HEK293 (cell line): Measurements from ENCODE around the gene SUCNR1.

Experiments used
- CTCF ChIA-PET: fragments of 350-600 bp; formaldehyde crosslinking; extraction: SDS; loops from one replicate; lab custom pipeline; 2021; ENCODE audit warnings: antibody characterized with exemption; lab: Yijun Ruan, JAX
- POLR2A ChIA-PET: fragments of 300-600 bp; formaldehyde crosslinking; extraction: SDS; loops from one replicate; lab custom pipeline; 2020; ENCODE audit warnings: antibody characterized with exemption, inconsistent platforms; lab: Yijun Ruan, JAX
- H3K27ac ChIP-seq: fragments of 200-500 bp; sonication (Bioruptor generic); 2 replicates; pipeline ENCODE4 v1.5.1; 2014; ENCODE audit warnings: low read depth, low read length, control low read depth, inconsistent platforms; ENCODE audit errors: extremely low read depth
- H3K36me3 ChIP-seq, 2 experiments: fragments of 200-500 bp in 1 of 2; sonication (Bioruptor generic) in 1 of 2; 1 replicate in 1 of 2; 2 replicates in 1 of 2; pipeline ENCODE4 v1.5.1; 2014 to 2017; ENCODE audit warnings: inconsistent platforms in 2 of 2, low read length in 2 of 2; ENCODE audit not compliant: control insufficient read depth in 2 of 2, insufficient read depth in 1 of 2
- H3K4me1 ChIP-seq: fragments of 200-500 bp; sonication (Bioruptor generic); 2 replicates; pipeline ENCODE4 v1.5.1; 2014; ENCODE audit warnings: mild to moderate bottlenecking, low read length, inconsistent platforms; ENCODE audit not compliant: control insufficient read depth, insufficient read depth
- H3K4me3 ChIP-seq: 2 replicates; pipeline ENCODE4 v1.5.1; 2011; ENCODE audit warnings: low read depth, mild to moderate bottlenecking, control low read depth, low read length, moderate library complexity
- H3K9me3 ChIP-seq: fragments of 200-500 bp; sonication (Bioruptor generic); 2 replicates; pipeline ENCODE4 v1.5.1; 2014; ENCODE audit warnings: low read depth, low read length, inconsistent platforms; ENCODE audit not compliant: control insufficient read depth, insufficient read depth
- GLI4 ChIP-seq: fragments of 450-650 bp; formaldehyde crosslinking; IDR thresholded peaks from 2 replicates; pipeline ENCODE4 v1.5.1; 2016; ENCODE audit warnings: missing biosample characterization, missing genetic modification characterization
- HOXD13 ChIP-seq: sonication (generic); formaldehyde crosslinking; IDR thresholded peaks from 2 replicates; pipeline ENCODE4 v1.8.0; 2022; ENCODE audit warnings: missing genetic modification reagents, borderline replicate concordance
- SALL2 ChIP-seq: fragments of 450-650 bp; formaldehyde crosslinking; IDR thresholded peaks from 2 replicates; pipeline ENCODE4 v1.5.0; 2017; ENCODE audit warnings: missing biosample characterization, mild to moderate bottlenecking, missing genetic modification characterization, borderline replicate concordance
- WT1 ChIP-seq: fragments of 450-650 bp; formaldehyde crosslinking; IDR thresholded peaks from 2 replicates; pipeline ENCODE4 v1.5.1; 2016; ENCODE audit warnings: missing biosample characterization, missing genetic modification characterization
- YY2 ChIP-seq: fragments of 450-650 bp; formaldehyde crosslinking; IDR thresholded peaks from 2 replicates; pipeline ENCODE4 v1.5.1; 2016; ENCODE audit warnings: missing biosample characterization, missing genetic modification characterization
- ZBTB48 ChIP-seq: fragments of 450-650 bp; formaldehyde crosslinking; IDR thresholded peaks from 2 replicates; pipeline ENCODE4 v1.5.1; 2016; ENCODE audit warnings: missing biosample characterization, missing genetic modification characterization
- ZNF112 ChIP-seq: fragments of 450-650 bp; formaldehyde crosslinking; IDR thresholded peaks from 2 replicates; pipeline ENCODE4 v1.5.0; 2017; ENCODE audit warnings: missing biosample characterization, missing genetic modification characterization
- ZNF202 ChIP-seq: fragments of 450-650 bp; formaldehyde crosslinking; IDR thresholded peaks from 2 replicates; pipeline ENCODE4 v1.5.1; 2016; ENCODE audit warnings: missing biosample characterization, missing genetic modification characterization, borderline replicate concordance
- ZNF274 ChIP-seq, 2 experiments: fragments of 200-500 bp in 1 of 2; fragments of 450-650 bp in 1 of 2; sonication (Bioruptor generic) in 1 of 2; formaldehyde crosslinking in 1 of 2; IDR thresholded peaks; 2 replicates each; pipeline versions ENCODE4 v1.5.1 to v1.6.1; 2014 to 2016; ENCODE audit warnings: borderline replicate concordance in 1 of 2, inconsistent platforms in 1 of 2, low read length in 1 of 2, missing biosample characterization in 1 of 2, missing genetic modification characterization in 1 of 2
- ZNF341 ChIP-seq: fragments of 450-650 bp; formaldehyde crosslinking; IDR thresholded peaks from 2 replicates; pipeline ENCODE4; 2016; ENCODE audit warnings: low read depth, missing biosample characterization, missing genetic modification characterization
- ZNF433 ChIP-seq: fragments of 450-650 bp; formaldehyde crosslinking; IDR thresholded peaks from 2 replicates; pipeline ENCODE4 v1.5.1; 2016; ENCODE audit warnings: missing biosample characterization, missing genetic modification characterization, low read depth
- ZNF629 ChIP-seq: fragments of 450-650 bp; formaldehyde crosslinking; IDR thresholded peaks from 2 replicates; pipeline ENCODE4 v1.5.1; 2017; ENCODE audit warnings: missing biosample characterization, missing genetic modification characterization
- ZNF654 ChIP-seq: fragments of 450-650 bp; formaldehyde crosslinking; IDR thresholded peaks from 2 replicates; pipeline ENCODE4 v1.5.1; 2016; ENCODE audit warnings: low read depth, missing biosample characterization, missing genetic modification characterization
- TF ChIP-seq, protein P1 (sequence below): fragments of 450-650 bp; formaldehyde crosslinking; IDR thresholded peaks from 2 replicates; pipeline ENCODE4 v1.5.1; 2016; ENCODE audit warnings: missing biosample characterization, missing genetic modification characterization, low read depth
- TF ChIP-seq, protein P2 (sequence below): fragments of 450-650 bp; formaldehyde crosslinking; conservative IDR thresholded peaks from 2 replicates; pipeline ENCODE4 v1.5.1; 2016; ENCODE audit warnings: low read depth, missing biosample characterization, missing genetic modification characterization
- TF ChIP-seq, protein P3 (sequence below): fragments of 450-650 bp; formaldehyde crosslinking; IDR thresholded peaks from 2 replicates; pipeline ENCODE4 v1.5.1; 2016; ENCODE audit warnings: missing biosample characterization, missing genetic modification characterization
- TF ChIP-seq, protein P4 (sequence below): sonication (generic); formaldehyde crosslinking; IDR thresholded peaks from 2 replicates; pipeline ENCODE4 v1.8.1; 2022; ENCODE audit warnings: mild to moderate bottlenecking, moderate library complexity, missing genetic modification reagents

The SUCNR1 gene

DNA sequence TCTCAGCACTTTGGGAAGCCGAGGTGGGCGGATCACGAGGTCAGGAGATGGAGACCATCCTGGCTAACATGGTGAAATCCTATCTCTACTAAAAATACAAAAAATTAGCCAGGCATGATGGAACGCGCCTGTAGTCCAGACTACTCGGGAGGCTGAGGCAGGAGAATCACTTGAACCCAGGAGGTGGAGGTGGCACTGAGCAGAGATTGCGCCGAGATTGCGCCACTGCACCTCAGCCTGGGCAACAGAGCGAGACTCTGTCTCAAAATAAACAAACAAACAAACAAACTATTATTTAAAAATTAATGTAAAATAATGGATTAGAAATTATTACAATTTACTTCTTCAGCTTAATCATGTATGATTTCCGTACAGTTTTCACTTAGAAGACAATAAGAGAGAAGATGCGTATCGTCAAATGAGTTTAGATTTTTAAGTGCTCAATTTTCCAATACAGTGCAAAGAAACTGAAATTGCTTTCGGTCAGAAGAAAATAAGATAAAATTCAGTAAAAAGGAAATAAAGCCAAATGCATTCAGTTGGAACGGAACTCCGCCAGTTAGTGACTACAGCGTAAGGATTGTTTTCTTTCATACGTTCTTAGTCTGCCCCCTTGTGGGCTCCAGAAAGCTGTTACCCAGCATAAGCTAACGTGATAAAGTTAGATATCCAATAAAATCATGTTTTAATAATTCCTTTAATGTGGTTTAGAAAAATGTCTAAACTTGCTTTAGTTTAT, 34.7 kb upstream of the SUCNR1 start:
- POLR2A ChIA-PET: no interaction called here
- no peak overlapping the region for H3K4me3 ChIP-seq

DNA sequence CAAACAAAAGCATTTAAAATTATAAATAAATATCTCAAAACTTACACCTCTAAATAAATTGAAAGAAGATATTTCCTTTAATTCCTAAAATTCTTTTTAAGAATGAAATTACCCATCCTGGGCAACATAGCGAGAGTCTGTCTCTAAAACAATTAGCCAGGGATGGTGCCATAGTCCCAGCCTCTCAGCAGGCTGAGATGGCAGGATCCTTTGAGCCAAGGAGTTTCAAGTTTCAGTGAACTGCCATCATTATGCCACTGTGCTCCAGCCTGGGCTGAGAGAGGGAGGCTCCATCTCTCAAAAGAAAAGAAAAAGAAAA, 34.2 kb upstream of the SUCNR1 start:
- no peak for TF ChIP-seq ZNF433
- TF ChIP-seq ZNF341: no peak
- TF ChIP-seq, protein P1, sequence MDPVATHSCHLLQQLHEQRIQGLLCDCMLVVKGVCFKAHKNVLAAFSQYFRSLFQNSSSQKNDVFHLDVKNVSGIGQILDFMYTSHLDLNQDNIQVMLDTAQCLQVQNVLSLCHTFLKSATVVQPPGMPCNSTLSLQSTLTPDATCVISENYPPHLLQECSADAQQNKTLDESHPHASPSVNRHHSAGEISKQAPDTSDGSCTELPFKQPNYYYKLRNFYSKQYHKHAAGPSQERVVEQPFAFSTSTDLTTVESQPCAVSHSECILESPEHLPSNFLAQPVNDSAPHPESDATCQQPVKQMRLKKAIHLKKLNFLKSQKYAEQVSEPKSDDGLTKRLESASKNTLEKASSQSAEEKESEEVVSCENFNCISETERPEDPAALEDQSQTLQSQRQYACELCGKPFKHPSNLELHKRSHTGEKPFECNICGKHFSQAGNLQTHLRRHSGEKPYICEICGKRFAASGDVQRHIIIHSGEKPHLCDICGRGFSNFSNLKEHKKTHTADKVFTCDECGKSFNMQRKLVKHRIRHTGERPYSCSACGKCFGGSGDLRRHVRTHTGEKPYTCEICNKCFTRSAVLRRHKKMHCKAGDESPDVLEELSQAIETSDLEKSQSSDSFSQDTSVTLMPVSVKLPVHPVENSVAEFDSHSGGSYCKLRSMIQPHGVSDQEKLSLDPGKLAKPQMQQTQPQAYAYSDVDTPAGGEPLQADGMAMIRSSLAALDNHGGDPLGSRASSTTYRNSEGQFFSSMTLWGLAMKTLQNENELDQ (tag by site-specific recombination): no peak
- TF ChIP-seq, protein P2, sequence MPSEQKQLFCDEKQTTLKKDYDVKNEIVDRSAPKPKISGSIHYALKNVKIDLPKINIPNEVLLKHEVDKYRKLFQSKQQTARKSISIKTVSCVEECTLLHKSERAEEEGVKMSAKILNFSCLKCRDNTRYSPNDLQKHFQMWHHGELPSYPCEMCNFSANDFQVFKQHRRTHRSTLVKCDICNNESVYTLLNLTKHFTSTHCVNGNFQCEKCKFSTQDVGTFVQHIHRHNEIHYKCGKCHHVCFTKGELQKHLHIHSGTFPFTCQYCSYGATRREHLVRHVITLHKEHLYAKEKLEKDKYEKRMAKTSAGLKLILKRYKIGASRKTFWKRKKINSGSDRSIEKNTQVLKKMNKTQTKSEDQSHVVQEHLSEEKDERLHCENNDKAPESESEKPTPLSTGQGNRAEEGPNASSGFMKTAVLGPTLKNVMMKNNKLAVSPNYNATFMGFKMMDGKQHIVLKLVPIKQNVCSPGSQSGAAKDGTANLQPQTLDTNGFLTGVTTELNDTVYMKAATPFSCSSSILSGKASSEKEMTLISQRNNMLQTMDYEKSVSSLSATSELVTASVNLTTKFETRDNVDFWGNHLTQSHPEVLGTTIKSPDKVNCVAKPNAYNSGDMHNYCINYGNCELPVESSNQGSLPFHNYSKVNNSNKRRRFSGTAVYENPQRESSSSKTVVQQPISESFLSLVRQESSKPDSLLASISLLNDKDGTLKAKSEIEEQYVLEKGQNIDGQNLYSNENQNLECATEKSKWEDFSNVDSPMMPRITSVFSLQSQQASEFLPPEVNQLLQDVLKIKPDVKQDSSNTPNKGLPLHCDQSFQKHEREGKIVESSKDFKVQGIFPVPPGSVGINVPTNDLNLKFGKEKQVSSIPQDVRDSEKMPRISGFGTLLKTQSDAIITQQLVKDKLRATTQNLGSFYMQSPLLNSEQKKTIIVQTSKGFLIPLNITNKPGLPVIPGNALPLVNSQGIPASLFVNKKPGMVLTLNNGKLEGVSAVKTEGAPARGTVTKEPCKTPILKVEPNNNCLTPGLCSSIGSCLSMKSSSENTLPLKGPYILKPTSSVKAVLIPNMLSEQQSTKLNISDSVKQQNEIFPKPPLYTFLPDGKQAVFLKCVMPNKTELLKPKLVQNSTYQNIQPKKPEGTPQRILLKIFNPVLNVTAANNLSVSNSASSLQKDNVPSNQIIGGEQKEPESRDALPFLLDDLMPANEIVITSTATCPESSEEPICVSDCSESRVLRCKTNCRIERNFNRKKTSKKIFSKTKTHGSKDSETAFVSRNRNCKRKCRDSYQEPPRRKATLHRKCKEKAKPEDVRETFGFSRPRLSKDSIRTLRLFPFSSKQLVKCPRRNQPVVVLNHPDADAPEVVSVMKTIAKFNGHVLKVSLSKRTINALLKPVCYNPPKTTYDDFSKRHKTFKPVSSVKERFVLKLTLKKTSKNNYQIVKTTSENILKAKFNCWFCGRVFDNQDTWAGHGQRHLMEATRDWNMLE (tag by site-specific recombination): no peak
- no peak for TF ChIP-seq GLI4 (tag by site-specific recombination)
- no peak for TF ChIP-seq ZNF202 (tag by site-specific recombination)
- TF ChIP-seq ZBTB48 (tag by site-specific recombination): no peak
- TF ChIP-seq ZNF274 (IDR thresholded peaks at IDR 0.05; ENCODE audit: low read length): no peak
- no peak for TF ChIP-seq ZNF274 (tag by site-specific recombination; IDR thresholded peaks at IDR 0.05; ENCODE audit: borderline replicate concordance)
- no peak for TF ChIP-seq SALL2 (tag by site-specific recombination)
- no peak for TF ChIP-seq ZNF112
- H3K9me3 ChIP-seq: no peaks in the 10 kb centered on the region
- CTCF ChIA-PET: interaction anchor here (0.6 to 4.4 kb wide), 12 partner anchors 8 to 599 kb away, joined by 3 to 48 read pairs (median 3); no protein-coding TSS in a partner anchor
- H3K4me1 ChIP-seq: no peaks in the 10 kb centered on the region
- POLR2A ChIA-PET: no interaction called here
- H3K4me3 ChIP-seq: no peak overlapping the region
- no peak overlapping the region for H3K27ac ChIP-seq
- no peaks in the 10 kb centered on the region for H3K36me3 ChIP-seq

More for the DNA sequence above, 34.7 kb upstream of the SUCNR1 start:
- no peak for TF ChIP-seq HOXD13 (CRISPR knock-in tag)
- TF ChIP-seq YY2 (tag by site-specific recombination): no peak
- TF ChIP-seq WT1 (tag by site-specific recombination): no peak
- TF ChIP-seq ZNF629 (tag by site-specific recombination): no peak
- TF ChIP-seq, protein P3, sequence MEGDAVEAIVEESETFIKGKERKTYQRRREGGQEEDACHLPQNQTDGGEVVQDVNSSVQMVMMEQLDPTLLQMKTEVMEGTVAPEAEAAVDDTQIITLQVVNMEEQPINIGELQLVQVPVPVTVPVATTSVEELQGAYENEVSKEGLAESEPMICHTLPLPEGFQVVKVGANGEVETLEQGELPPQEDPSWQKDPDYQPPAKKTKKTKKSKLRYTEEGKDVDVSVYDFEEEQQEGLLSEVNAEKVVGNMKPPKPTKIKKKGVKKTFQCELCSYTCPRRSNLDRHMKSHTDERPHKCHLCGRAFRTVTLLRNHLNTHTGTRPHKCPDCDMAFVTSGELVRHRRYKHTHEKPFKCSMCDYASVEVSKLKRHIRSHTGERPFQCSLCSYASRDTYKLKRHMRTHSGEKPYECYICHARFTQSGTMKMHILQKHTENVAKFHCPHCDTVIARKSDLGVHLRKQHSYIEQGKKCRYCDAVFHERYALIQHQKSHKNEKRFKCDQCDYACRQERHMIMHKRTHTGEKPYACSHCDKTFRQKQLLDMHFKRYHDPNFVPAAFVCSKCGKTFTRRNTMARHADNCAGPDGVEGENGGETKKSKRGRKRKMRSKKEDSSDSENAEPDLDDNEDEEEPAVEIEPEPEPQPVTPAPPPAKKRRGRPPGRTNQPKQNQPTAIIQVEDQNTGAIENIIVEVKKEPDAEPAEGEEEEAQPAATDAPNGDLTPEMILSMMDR (tag by site-specific recombination): peak; percentile 16; the same call in 1 of the 2 replicates
- TF ChIP-seq, protein P4, sequence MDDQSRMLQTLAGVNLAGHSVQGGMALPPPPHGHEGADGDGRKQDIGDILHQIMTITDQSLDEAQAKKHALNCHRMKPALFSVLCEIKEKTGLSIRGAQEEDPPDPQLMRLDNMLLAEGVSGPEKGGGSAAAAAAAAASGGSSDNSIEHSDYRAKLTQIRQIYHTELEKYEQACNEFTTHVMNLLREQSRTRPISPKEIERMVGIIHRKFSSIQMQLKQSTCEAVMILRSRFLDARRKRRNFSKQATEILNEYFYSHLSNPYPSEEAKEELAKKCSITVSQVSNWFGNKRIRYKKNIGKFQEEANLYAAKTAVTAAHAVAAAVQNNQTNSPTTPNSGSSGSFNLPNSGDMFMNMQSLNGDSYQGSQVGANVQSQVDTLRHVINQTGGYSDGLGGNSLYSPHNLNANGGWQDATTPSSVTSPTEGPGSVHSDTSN: no peak
- peak; percentile 77 for TF ChIP-seq ZNF654
- Histone ChIP-seq H3K9me3 (no peaks in the 10 kb centered on the region), H3K36me3 (no peaks in the 10 kb centered on the region), H3K4me1 (no peaks in the 10 kb centered on the region), H3K27ac (no peak overlapping the region)
- CTCF ChIA-PET: interaction anchor here (0.6 to 4.4 kb wide), 16 partner anchors 9 to 1312 kb away, joined by 3 to 48 read pairs (median 3); no protein-coding TSS in a partner anchor
